Measurements from ENCODE around the gene ADARB1. TPM values are rescaled to one million over a fixed set of nuclear protein-coding genes. Genes with fewer than 3 reads are reported as not detected.

ADARB1 gene
- total RNA-seq, 2 donors from 2014 or later, result 8.7 to 9.3 TPM

- H3K4me1 ChIP-seq, result no peaks in the 10 kb centered on the region
- intact Hi-C loops (cut with DNase I), result no loop called here
- no peaks in the 10 kb centered on the region for H3K9me3 ChIP-seq
- H3K9ac ChIP-seq (ENCODE audit: low read depth in 2 of 2, low read length in 2 of 2), result no peak overlapping the region
- H3K4me3 ChIP-seq, result no peak overlapping the region
- H3K36me3 ChIP-seq, result no peaks in the 10 kb centered on the region
- no peak overlapping the region for H3K27ac ChIP-seq
- no peak for TF ChIP-seq CTCF (IDR thresholded peaks at IDR 0.05)
- DNase-seq, result no peak
- H3K27me3 ChIP-seq, result no peaks in the 10 kb centered on the region
Observed at GRCh38 chr21:45097827-45098387, 23.5 kb downstream of the ADARB1 start.

- H3K9ac ChIP-seq (ENCODE audit: low read depth in 2 of 2, low read length in 2 of 2), result no peak overlapping the region
- no peaks in the 10 kb centered on the region for H3K4me1 ChIP-seq
- H3K9me3 ChIP-seq, result no peaks in the 10 kb centered on the region
- TF ChIP-seq CTCF (IDR thresholded peaks at IDR 0.05), result no peak
- no peak for DNase-seq
- H3K27ac ChIP-seq, result no peak overlapping the region
- intact Hi-C loops (cut with DNase I), result no loop called here
- no peaks in the 10 kb centered on the region for H3K27me3 ChIP-seq
- no peaks in the 10 kb centered on the region for H3K36me3 ChIP-seq
- no peak overlapping the region for H3K4me3 ChIP-seq
Observed at GRCh38 chr21:45098867-45099266, 24.5 kb downstream of the ADARB1 start.

- no peak overlapping the region for H3K4me3 ChIP-seq
- H3K27me3 ChIP-seq, result no peaks in the 10 kb centered on the region
- H3K4me1 ChIP-seq, result peaks cover 6% of the 10 kb centered on the region
- no peak overlapping the region for H3K27ac ChIP-seq
- no peak for TF ChIP-seq CTCF (IDR thresholded peaks at IDR 0.05)
- H3K9ac ChIP-seq (ENCODE audit: low read depth in 2 of 2, low read length in 2 of 2), result no peak overlapping the region
- H3K36me3 ChIP-seq, result no peaks in the 10 kb centered on the region
- intact Hi-C loops (cut with DNase I), result no loop called here
- DNase-seq, result no peak
- no peaks in the 10 kb centered on the region for H3K9me3 ChIP-seq
Observed at GRCh38 chr21:45099571-45099970, 25.2 kb downstream of the ADARB1 start.

- no peaks in the 10 kb centered on the region for H3K36me3 ChIP-seq
- no peaks in the 10 kb centered on the region for H3K27me3 ChIP-seq
- H3K4me1 ChIP-seq, result peaks cover 10% of the 10 kb centered on the region
- no peak for DNase-seq
- no peak for TF ChIP-seq CTCF (IDR thresholded peaks at IDR 0.05)
- intact Hi-C loops (cut with DNase I), result no loop called here
- no peaks in the 10 kb centered on the region for H3K9me3 ChIP-seq
- no peak overlapping the region for H3K9ac ChIP-seq (ENCODE audit: low read depth in 2 of 2, low read length in 2 of 2)
- H3K27ac ChIP-seq, result no peak overlapping the region
- H3K4me3 ChIP-seq, result no peak overlapping the region
Observed at GRCh38 chr21:45100866-45101265, 26.5 kb downstream of the ADARB1 start.

GRCh38 chr21:45102391-45102932 is 28.1 kb downstream of the ADARB1 start:
- no peaks in the 10 kb centered on the region for H3K36me3 ChIP-seq
- peak overlapping the region; percentile 16 for H3K27ac ChIP-seq
- intact Hi-C loops (cut with DNase I), result no loop called here
- DNase-seq, result peak; percentile 61
- no peak overlapping the region for H3K9ac ChIP-seq (ENCODE audit: low read depth in 2 of 2, low read length in 2 of 2)
- no peaks in the 10 kb centered on the region for H3K9me3 ChIP-seq
- H3K4me3 ChIP-seq, result no peak overlapping the region
- no peaks in the 10 kb centered on the region for H3K27me3 ChIP-seq
- H3K4me1 ChIP-seq, result peaks cover 13% of the 10 kb centered on the region
- peak; percentile 19 for TF ChIP-seq CTCF (IDR thresholded peaks at IDR 0.05)
